HUES64 (cell line): ENCODE measurements around the gene CMSS1. TPM values are rescaled to one million over a fixed set of nuclear protein-coding genes. Genes with fewer than 3 reads are reported as not detected.

Experiments used
- H3K27ac ChIP-seq: 2 replicates; pipeline ENCODE4 v1.7.0; 2013; ENCODE audit warnings: low read depth, low read length, inconsistent platforms
- H3K27me3 ChIP-seq: 2 replicates; pipeline ENCODE4 v1.6.1; 2013; ENCODE audit warnings: mild to moderate bottlenecking, low read length; ENCODE audit not compliant: insufficient read depth
- H3K36me3 ChIP-seq: 2 replicates; pipeline ENCODE4 v1.6.1; 2013; ENCODE audit warnings: mild to moderate bottlenecking, low read length; ENCODE audit not compliant: insufficient read depth
- H3K4me1 ChIP-seq: 2 replicates; pipeline ENCODE4 v1.6.1; 2013; ENCODE audit warnings: mild to moderate bottlenecking, low read length, moderate library complexity; ENCODE audit not compliant: insufficient read depth
- H3K4me3 ChIP-seq: 2 replicates; pipeline ENCODE4 v1.5.1; 2013; ENCODE audit warnings: mild to moderate bottlenecking, low read length, moderate library complexity
- H3K9ac ChIP-seq: 2 replicates; pipeline ENCODE4 v1.6.1; 2013; ENCODE audit warnings: mild to moderate bottlenecking, low read depth, low read length
- H3K9me3 ChIP-seq: 2 replicates; pipeline ENCODE4 v1.6.1; 2013; ENCODE audit warnings: low read depth, low read length; ENCODE audit not compliant: insufficient read depth
- WGBS: fragments of 150-250, 120-280 bp; methylation state at CpG from one replicate; pipeline ENCODE4 v1.1.7; 2013; ENCODE audit warnings: missing lambda C conversion rate; 5-methylcytosine and 5-hydroxymethylcytosine counted together
- polyA plus RNA-seq, 2 experiments: library from polyadenylated mRNA; stranded (reverse); fragments of 50-300 nt; gene quantifications; one replicate each; pipeline ENCODE4 v1.2.3, GENCODE V29; 2013

Gene CMSS1
- 52.3 TPM for polyA plus RNA-seq (2013, experiment 1 of 2)
- polyA plus RNA-seq (2013, experiment 2 of 2): 53.9 TPM

DNA sequence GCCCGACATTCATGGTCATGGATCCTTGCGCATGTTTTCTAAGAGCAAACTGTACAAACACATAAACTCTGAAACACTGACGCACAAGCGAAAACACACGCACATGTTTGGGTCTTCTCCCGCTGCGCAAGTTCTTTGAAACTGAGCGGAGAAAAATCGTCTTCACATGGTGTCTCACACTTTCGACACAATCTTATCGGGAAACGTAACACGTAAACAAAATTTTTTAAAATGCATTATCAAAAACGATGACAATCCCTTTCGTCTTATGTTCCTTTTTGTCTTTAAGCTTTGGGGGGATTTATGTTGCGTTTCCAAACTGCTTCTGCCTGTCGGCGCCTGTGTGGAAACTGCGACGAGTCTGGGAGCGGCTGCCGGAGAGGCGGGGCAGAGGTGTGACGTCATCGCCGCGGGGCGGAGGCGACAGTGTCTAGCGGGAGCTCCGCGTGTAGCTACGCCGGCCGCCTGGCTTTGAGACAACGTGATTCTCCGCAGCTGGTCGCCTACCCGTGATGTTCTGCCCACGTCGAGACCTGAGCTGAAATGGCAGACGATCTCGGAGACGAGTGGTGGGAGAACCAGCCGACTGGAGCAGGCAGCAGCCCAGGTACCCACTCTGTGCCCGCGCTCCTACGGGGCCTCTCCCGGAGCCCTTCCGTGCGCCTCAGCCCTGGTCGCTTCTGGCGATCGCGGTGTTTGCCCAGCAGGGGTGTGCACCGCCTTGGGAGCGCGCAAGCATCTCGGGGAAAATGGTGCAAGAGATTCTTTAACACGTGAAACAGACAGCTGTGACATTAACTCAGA lies at the start of gene CMSS1:
Gene CMSS1, plus strand, starts transcription at position 426 of the 804 bp plus-strand sequence.
- Histone ChIP-seq H3K4me1 (peaks cover 8% of the 10 kb centered on the region), H3K27ac (peak within 1 kb of the TSS; percentile 83)
- under 1% methylated on average over 60 of the region's 60 CpGs for WGBS

GRCh38 chr3:99768126-99768525 lies 49.5 kb upstream of the CMSS1 start:
- no peaks in the 10 kb centered on the region for H3K27me3 ChIP-seq
- no peak overlapping the region for H3K4me3 ChIP-seq
- no peaks in the 10 kb centered on the region for H3K9me3 ChIP-seq
- WGBS: 91% methylated on average over 1 of the region's 1 CpG
- no peak overlapping the region for H3K27ac ChIP-seq
- no peaks in the 10 kb centered on the region; the same call in 1 of the 2 replicates for H3K4me1 ChIP-seq
- no peaks in the 10 kb centered on the region for H3K36me3 ChIP-seq
- no peak overlapping the region for H3K9ac ChIP-seq

More for the DNA sequence above, at the start of gene CMSS1:
- H3K4me3 ChIP-seq: peak within 1 kb of the TSS; percentile 96
- H3K9me3 ChIP-seq: no peaks in the 10 kb centered on the region
- H3K9ac ChIP-seq: peak within 1 kb of the TSS; percentile 86
- no peaks in the 10 kb centered on the region for H3K27me3 ChIP-seq
- H3K36me3 ChIP-seq: no peaks in the 10 kb centered on the region

- Histone ChIP-seq H3K9me3 (no peaks in the 10 kb centered on the region), H3K4me1 (no peaks in the 10 kb centered on the region; the same call in 1 of the 2 replicates), H3K27ac (no peak overlapping the region), H3K27me3 (no peaks in the 10 kb centered on the region), H3K36me3 (no peaks in the 10 kb centered on the region), H3K4me3 (no peak overlapping the region), H3K9ac (no peak overlapping the region)
- WGBS: 90% methylated on average over 2 of the region's 2 CpGs
Observed at GRCh38 chr3:99768808-99769501, 48.7 kb upstream of the CMSS1 start.

DNA sequence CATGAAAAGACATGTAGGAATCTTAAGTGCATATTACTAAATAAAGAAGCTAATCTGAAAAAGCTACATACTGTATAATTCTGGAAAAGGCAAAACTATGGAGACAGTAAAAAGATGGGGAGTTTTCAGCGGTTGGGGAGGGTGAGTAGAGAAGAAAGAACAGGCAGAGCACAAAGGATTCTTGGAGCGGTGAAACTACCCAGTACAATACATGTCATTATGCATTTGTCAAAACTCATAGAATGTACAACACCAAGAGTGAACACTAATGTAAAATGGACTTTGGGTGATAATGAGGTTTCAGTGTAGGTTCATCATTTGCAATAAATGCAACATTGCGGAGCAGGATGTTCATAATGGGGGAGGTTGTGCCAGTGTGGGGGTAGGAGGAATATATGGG lies 45.5 kb upstream of the CMSS1 start:
- H3K27me3 ChIP-seq: no peaks in the 10 kb centered on the region
- no peaks in the 10 kb centered on the region for H3K36me3 ChIP-seq
- no peak overlapping the region for H3K4me3 ChIP-seq
- no peak overlapping the region for H3K27ac ChIP-seq
- WGBS: 96% methylated on average over 2 of the region's 3 CpGs
- H3K9me3 ChIP-seq: no peaks in the 10 kb centered on the region
- no peak overlapping the region for H3K9ac ChIP-seq
- peaks cover 5% of the 10 kb centered on the region; the same call in 1 of the 2 replicates for H3K4me1 ChIP-seq

DNA sequence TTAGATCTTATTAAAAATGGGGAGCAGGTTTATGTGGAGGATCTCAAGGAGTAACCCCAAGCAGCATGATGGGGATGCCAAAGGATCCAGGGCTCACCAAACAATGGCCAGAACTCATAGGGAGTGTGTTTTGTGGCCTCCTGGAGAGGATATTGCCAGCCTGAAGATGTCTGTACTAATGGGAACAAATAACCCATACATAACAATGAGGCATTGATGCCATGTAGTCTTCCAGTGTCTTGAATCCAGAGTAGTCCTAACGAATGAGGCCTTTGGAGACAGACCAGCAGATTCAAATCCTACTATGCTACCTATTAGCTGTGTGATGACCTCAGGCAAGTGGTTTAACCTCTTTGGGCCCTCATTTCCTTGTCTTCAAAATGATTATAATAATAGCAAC lies 45.0 kb upstream of the CMSS1 start:
- H3K4me1 ChIP-seq: peaks cover 6% of the 10 kb centered on the region; the same call in 1 of the 2 replicates
- no peaks in the 10 kb centered on the region for H3K27me3 ChIP-seq
- no peaks in the 10 kb centered on the region for H3K9me3 ChIP-seq
- 89% methylated on average over 1 of the region's 1 CpG for WGBS
- no peak overlapping the region for H3K9ac ChIP-seq
- no peaks in the 10 kb centered on the region for H3K36me3 ChIP-seq
- no peak overlapping the region for H3K27ac ChIP-seq
- H3K4me3 ChIP-seq: no peak overlapping the region

GRCh38 chr3:99774467-99774866 lies 43.2 kb upstream of the CMSS1 start:
- H3K9ac ChIP-seq: no peak overlapping the region
- peaks cover 6% of the 10 kb centered on the region; the same call in 1 of the 2 replicates for H3K4me1 ChIP-seq
- H3K27me3 ChIP-seq: no peaks in the 10 kb centered on the region
- no peaks in the 10 kb centered on the region for H3K36me3 ChIP-seq
- WGBS: 91% methylated on average over 2 of the region's 2 CpGs
- H3K27ac ChIP-seq: no peak overlapping the region
- no peaks in the 10 kb centered on the region for H3K9me3 ChIP-seq
- H3K4me3 ChIP-seq: no peak overlapping the region

GRCh38 chr3:99776516-99777209 lies 41.0 kb upstream of the CMSS1 start:
- 76% methylated on average over 5 of the region's 5 CpGs for WGBS

GRCh38 chr3:99777210-99777549 lies 40.5 kb upstream of the CMSS1 start:
- Histone ChIP-seq H3K27ac (no peak overlapping the region), H3K4me1 (peaks cover 6% of the 10 kb centered on the region; the same call in 1 of the 2 replicates), H3K9ac (no peak overlapping the region), H3K36me3 (no peaks in the 10 kb centered on the region), H3K4me3 (no peak overlapping the region), H3K9me3 (no peaks in the 10 kb centered on the region), H3K27me3 (no peaks in the 10 kb centered on the region)
- WGBS: 91% methylated on average over 2 of the region's 2 CpGs

More at GRCh38 chr3:99776516-99777209, 41.0 kb upstream of the CMSS1 start:
- no peaks in the 10 kb centered on the region for H3K9me3 ChIP-seq
- H3K36me3 ChIP-seq: no peaks in the 10 kb centered on the region
- H3K4me1 ChIP-seq: peaks cover 6% of the 10 kb centered on the region; the same call in 1 of the 2 replicates
- H3K9ac ChIP-seq: no peak overlapping the region
- H3K27ac ChIP-seq: no peak overlapping the region
- H3K4me3 ChIP-seq: no peak overlapping the region
- no peaks in the 10 kb centered on the region for H3K27me3 ChIP-seq

- H3K36me3 ChIP-seq: no peaks in the 10 kb centered on the region
- no peaks in the 10 kb centered on the region for H3K9me3 ChIP-seq
- H3K27me3 ChIP-seq: no peaks in the 10 kb centered on the region
- no peak overlapping the region for H3K4me3 ChIP-seq
- H3K4me1 ChIP-seq: peaks cover 6% of the 10 kb centered on the region; the same call in 1 of the 2 replicates
- H3K9ac ChIP-seq: no peak overlapping the region
- no peak overlapping the region for H3K27ac ChIP-seq
- WGBS: 95% methylated on average over 2 of the region's 2 CpGs
Observed at GRCh38 chr3:99777708-99778107, 40.0 kb upstream of the CMSS1 start.

DNA sequence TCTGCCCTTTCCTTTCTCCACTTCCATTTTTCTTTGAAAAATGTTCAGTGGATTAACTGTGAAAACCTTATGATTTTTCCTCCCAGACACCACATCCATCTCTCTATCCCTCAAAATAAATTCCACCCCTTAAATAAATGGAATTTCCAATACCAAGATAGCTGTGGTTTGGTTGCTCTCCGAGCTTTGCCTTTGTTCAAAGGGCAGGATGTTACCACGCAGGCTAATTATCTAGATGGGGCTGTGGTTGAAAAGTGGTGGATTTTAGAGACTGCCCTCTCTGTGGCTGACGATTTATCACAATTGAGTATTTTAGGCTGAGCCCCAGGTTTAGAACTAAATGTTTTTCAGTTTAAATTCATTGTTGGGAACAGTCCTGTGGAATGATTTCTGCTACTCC lies 36.9 kb upstream of the CMSS1 start:
- 92% methylated on average over 3 of the region's 3 CpGs for WGBS
- H3K27me3 ChIP-seq: no peaks in the 10 kb centered on the region
- H3K4me3 ChIP-seq: no peak overlapping the region
- H3K36me3 ChIP-seq: no peaks in the 10 kb centered on the region
- no peak overlapping the region for H3K27ac ChIP-seq
- no peaks in the 10 kb centered on the region for H3K9me3 ChIP-seq
- H3K4me1 ChIP-seq: peaks cover 6% of the 10 kb centered on the region; the same call in 1 of the 2 replicates
- no peak overlapping the region for H3K9ac ChIP-seq

DNA sequence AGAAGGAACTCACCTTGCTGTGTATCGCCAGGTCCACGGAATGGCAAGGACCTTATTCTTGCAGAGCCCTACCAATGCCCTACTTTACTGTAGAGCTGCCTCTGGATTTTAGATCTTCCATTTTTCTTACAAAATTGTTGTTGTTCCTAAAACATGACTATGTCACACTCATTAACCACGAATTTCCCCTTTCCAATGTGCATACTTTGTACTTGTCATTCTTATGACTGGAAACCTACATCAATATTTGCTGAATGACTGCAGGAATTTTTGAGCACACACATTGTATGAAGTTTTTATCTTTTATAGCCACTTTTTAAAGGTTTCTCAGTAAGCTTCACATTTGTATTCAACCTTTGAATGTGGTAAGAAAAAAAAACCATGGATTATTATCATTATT lies 35.9 kb upstream of the CMSS1 start:
- Histone ChIP-seq H3K36me3 (no peaks in the 10 kb centered on the region), H3K27me3 (no peaks in the 10 kb centered on the region), H3K4me1 (peaks cover 5% of the 10 kb centered on the region; the same call in 1 of the 2 replicates), H3K27ac (no peak overlapping the region), H3K9me3 (no peaks in the 10 kb centered on the region), H3K4me3 (no peak overlapping the region), H3K9ac (no peak overlapping the region)
- WGBS: 84% methylated on average over 3 of the region's 3 CpGs
